Right kidney (tissue), 1 donor: ENCODE measurements around the gene ASTN2.
"Not testable (repeated sequence)": the region's sequence is repeated elsewhere in the genome, so short reads cannot be mapped to it uniquely, and the experiment has no call there.

Source experiments
- DNase-seq: peaks from one replicate; pipeline ENCODE4 v3.0.0-alpha.2; 2016

Gene ASTN2

GRCh38 chr9:116694785-116695291 is 720.0 kb downstream of the ASTN2 start:
- DNase-seq = no peak

DNA sequence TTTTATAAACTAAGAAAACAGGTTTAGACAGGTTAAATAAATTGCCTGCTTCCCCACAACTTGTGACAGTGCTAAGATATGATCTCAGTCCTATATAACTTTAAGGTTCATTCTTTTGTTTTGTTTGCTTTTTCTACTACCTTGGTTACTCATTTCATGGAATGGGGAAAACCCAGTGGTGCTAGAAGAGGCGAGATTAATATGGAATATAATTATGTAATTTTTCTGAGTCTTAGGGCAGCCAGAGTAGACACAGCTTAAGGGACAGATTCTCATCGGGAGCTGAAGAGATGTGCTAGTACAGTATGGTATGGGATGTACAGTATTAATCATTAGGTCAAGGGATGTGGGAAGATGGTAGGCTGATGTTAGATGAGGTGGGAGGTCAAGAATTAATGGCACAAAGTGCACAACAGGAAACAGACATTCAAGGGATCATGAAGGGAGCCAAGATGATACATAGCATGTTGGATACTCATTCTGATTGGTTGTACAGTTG is 721.6 kb downstream of the ASTN2 start:
- DNase-seq = no peak

DNA sequence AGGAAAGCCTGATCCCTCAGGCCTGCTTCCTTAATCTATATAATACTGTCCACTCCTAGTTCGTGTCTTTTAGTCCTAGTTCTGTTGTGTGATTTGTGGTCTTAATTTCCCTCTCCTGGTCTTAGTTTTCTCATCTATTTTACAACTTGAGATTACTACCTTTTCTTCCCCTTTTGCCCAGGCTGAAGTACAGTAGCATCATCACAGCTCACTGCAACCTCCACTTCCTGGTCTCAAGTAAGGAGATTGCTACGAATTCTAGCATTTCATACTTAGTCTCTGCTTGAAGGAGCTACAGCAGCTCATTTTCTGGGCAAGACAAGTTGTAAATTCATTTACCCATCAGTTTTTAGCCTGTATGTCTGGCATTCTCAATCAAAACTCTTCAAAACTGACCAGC is 722.2 kb downstream of the ASTN2 start:
- DNase-seq = no peak

DNA sequence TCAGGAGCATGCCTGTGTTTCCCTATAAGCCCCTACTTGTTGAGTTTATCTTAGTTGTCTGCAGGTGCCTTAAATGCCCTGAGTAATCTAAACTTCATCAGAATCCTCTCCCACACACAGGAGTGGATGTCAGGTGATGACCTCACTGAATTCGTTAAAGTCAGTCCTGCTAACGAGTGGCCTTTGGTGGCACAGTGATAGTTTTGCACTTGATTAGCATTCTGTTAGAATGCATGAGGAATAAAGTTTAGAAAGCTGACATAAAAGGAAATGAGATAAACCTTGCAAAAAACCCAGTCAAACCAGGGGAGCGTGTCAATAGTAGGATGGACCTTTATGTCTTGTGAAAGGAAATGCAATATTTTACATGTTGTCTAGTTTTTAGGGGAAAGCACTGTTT is 723.2 kb downstream of the ASTN2 start:
- DNase-seq = no peak

DNA sequence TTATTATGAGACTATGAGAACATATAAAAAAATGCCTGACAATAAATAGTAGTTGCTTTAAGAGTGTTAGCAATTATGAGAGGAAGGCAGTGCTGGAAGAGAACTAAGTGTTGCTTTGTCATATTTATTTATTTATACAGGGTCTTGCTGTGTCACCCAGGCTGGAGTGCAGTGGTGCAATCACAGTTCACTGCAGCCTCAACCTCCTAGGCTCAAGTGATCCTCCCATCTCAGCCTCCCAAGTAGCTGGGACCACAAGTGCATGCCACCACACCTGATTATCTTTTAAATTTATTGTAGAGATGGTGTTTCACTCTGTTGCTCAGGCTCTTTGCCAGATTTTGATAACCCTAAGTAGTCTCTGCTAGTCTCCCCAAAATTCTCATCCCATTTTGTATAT is 724.1 kb downstream of the ASTN2 start:
- not testable (repeated sequence) for DNase-seq

- no peak for DNase-seq
Measured at GRCh38 chr9:116689486-116690032, 725.3 kb downstream of the ASTN2 start.

DNA sequence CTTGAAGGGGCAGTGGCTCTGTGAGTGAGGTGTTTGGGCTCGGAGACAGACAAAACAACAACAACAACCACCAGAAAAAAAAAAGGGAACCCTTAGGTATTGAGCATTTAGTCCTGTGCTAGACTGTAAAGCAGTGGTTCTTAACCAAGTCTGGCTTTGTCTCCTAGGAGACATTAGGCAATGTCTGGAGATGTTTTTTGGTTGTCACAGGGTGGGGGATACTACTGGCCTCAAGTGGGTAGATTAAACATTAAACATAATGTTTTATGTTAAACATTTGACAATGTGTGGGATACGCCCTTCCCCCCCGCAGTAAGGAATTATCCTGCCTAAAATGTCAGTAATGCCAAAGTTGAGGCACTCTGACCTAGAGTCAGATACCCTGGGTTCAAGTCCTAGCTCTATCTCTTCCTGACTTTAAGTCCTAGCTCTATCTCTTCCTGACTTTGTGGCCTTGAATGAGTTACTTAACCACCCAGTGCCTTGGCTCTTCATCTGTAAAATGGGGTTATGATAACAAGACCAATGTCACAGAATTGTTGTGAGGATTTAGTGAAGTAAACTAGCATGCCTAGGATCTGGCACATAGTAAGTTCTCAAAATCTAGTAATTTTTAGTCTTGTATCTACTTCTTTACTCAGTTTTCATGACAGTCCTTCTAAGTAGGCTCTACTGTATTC is 725.9 kb downstream of the ASTN2 start:
- no peak for DNase-seq

- DNase-seq = peak; percentile 56
Measured at GRCh38 chr9:116687754-116688135, 727.1 kb downstream of the ASTN2 start.

GRCh38 chr9:116687074-116687753 is 727.6 kb downstream of the ASTN2 start, which contains the start of gene TRIM32:
TRIM32 (plus strand) TSS chr9:116687305; CDS start chr9:116697743, 10,438 bp downstream.
- DNase-seq = peak; percentile 87

GRCh38 chr9:116686693-116687073 is 728.2 kb downstream of the ASTN2 start:
- DNase-seq = no peak

DNA sequence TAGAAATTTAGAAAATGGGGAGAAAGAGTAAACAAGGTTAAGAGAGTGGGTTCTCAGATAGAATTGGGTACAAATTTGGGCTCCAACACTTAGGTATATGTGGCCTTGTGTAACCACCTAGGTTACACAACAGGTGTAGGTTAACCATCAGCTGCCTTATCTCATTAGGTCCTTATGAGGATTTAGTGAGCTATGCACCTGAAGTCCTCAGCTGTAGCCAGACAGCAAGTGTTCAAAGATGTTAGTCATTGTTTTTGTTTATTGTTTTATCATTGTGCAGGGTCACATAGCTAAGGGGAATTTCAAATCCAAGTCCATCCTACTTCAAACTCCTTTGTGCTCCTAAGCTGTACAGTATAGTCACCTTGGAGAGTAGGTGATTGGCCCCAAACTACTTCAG is 728.7 kb downstream of the ASTN2 start:
- DNase-seq = no peak

DNA sequence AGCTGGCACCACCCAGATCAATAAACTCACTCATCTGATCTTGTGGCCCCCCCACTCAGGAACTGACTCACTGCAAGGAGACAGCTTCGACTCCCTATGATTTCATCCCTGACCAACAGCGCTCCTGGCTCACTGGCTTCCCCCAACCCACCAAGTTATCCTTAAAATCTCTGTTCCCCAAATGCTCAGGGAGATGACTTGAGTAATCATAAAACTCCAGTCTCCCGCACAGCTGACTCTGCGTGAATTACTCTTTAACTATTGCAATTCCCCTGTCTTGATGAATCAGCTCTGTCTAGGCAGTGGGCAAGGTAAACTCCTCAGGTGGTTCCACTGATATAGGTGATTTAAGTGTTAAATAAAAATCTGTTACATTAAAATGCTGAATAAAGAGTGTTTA is 729.7 kb downstream of the ASTN2 start:
- DNase-seq = no peak

GRCh38 chr9:116683535-116683934 is 731.3 kb downstream of the ASTN2 start:
- no peak for DNase-seq

DNA sequence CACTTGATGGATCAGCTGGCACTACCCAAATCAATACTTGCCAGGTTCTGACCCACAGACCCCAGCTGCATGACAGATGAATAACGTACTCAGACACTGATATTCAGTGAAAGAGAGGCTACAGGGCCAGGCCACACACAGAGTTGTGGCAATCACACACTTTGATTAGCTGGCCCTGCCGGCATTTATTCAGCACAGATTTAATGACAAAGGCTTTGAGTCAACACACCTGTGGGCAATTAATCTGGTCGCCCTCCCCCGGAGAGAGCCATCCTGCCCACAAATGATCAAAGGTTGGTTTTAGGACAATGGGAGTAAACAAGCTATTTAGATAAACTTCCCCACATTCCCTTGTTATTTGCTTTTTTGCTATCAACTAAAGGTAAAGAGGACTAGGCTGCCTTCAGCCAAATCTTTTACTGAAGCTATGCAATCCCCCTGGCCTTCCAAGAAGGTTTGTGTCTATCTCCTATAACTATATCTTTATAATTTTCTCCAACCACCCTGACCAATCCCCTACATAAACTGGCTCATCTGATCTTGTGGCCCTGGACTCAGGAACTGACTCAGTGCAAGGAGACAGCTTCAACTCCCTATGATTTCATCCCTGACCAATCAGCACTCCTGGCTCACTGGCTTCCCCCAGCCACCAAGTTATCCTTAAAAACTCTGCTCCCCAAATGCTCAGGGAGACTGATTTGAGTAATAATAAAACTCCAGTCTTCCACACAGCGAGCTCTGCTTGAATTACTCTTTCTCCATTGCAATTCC is 740.5 kb downstream of the ASTN2 start:
- DNase-seq = no peak

- DNase-seq = no peak
Measured at GRCh38 chr9:116673375-116673774, 741.5 kb downstream of the ASTN2 start.

DNA sequence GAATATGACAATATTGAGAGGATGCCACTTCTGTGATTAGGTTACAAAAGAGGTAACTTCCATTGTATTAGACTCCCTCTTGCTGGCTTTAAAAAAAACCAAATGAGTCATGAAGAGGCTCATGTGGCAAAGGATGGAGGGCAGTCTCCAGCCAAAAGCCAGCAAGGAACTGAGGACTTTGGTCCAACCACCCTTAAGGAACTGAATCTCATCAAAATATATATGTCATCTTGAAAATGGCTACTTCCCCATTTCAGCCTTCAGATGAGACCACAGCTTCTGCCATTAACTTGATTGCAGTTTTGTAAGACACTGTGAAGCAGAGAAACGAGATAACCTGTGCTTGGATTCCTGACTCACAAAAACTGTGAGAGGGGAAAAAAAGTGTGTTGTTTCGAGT is 743.3 kb downstream of the ASTN2 start:
- no peak for DNase-seq

DNA sequence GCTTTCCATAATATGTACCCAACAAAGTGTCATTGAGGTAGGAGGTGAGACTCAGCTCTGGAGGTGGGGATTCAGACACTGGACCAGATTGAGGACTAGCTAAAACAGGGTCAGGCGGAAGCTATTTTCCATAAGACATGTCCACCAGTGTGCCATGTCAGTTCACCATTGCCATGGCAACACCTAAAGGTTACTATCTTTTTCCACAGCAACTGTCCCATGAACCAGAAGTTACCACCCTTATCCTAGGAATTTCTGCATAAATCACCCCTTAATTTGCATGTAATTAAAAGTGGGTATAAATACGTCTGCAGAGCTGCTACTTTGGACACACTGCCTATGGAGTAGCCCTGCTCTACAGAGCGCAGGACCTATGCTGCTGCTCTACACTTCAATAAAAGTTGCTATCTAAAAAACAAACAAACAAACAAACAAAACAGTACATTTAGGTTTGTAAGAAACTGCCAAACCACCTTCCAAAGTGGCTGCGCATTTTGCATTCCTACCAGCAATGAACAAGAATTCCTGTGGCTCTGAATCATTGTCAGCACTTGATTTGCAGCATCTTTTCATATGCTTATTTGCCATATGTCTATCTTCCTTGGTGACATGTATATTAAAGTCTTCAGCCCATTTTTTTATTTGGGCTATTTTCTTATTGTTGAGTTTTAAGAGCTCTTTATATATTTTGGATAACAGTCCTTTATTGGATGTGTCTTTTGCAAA is 745.7 kb downstream of the ASTN2 start:
- no peak for DNase-seq

GRCh38 chr9:116663581-116663980 is 751.3 kb downstream of the ASTN2 start:
- DNase-seq = no peak

- DNase-seq = no peak
Measured at GRCh38 chr9:116662646-116663310, 752.1 kb downstream of the ASTN2 start.

- peak; percentile 22 for DNase-seq
Measured at GRCh38 chr9:116661037-116661954, 753.6 kb downstream of the ASTN2 start.
